Glutamatergic neuron (in vitro differentiated cells): ENCODE results near the gene TBX15. TPM values are rescaled to one million over a fixed set of nuclear protein-coding genes. Genes with fewer than 3 reads are reported as not detected.

Experiments used
- DNase-seq: peaks from one replicate; pipeline ENCODE4 v3.0.0; 2022
- H3K27ac Mint-ChIP-seq: one replicate; pipeline ENCODE4 v1.8.0; 2020; ENCODE audit warnings: mild to moderate bottlenecking, mixed read lengths, inconsistent platforms; ENCODE audit not compliant: unreplicated experiment
- H3K27me3 Mint-ChIP-seq: one replicate; pipeline ENCODE4 v1.8.0; 2020; ENCODE audit warnings: mild to moderate bottlenecking, moderate library complexity, mixed read lengths, inconsistent platforms; ENCODE audit not compliant: unreplicated experiment
- H3K36me3 Mint-ChIP-seq: one replicate; pipeline ENCODE4 v1.8.0; 2020; ENCODE audit warnings: mild to moderate bottlenecking, mixed read lengths, inconsistent platforms; ENCODE audit not compliant: unreplicated experiment
- H3K4me1 Mint-ChIP-seq: one replicate; pipeline ENCODE4 v1.8.0; 2020; ENCODE audit warnings: mild to moderate bottlenecking, low read depth, mixed read lengths, inconsistent platforms; ENCODE audit not compliant: unreplicated experiment
- H3K4me3 Mint-ChIP-seq: one replicate; pipeline ENCODE4 v1.8.0; 2020; ENCODE audit warnings: mild to moderate bottlenecking, mixed read lengths, inconsistent platforms; ENCODE audit not compliant: unreplicated experiment
- H3K9me3 Mint-ChIP-seq: one replicate; pipeline ENCODE4 v1.8.0; 2020; ENCODE audit warnings: mild to moderate bottlenecking, moderate library complexity, mixed read lengths, inconsistent platforms; ENCODE audit not compliant: unreplicated experiment
- CTCF ChIP-seq: fragments of 200-600 bp; sonication (generic); IDR thresholded peaks from one replicate; pipeline ENCODE4 v1.5.0; 2021; ENCODE audit not compliant: partially characterized antibody, unreplicated experiment
- total RNA-seq: library from RNA; stranded (reverse); fragmentation: NEBNext Ultra II Directional; extraction: Animal tissue kit (Norgen Biotek cat#: 25700); gene quantifications from one replicate; pipeline ENCODE4 v1.2.1, GENCODE V29; 2021; ENCODE audit not compliant: unreplicated experiment

The TBX15 gene
- total RNA-seq, 1 donor from 2014 or later, result 0.69 TPM

GRCh38 chr1:118948846-118949245 lies 39.3 kb downstream of the TBX15 start:
- Mint-ChIP-seq H3K27ac (no peak overlapping the region), H3K36me3 (no peaks in the 10 kb centered on the region), H3K4me3 (no peak overlapping the region), H3K4me1 (peaks cover 3% of the 10 kb centered on the region), H3K9me3 (no peaks in the 10 kb centered on the region), H3K27me3 (no peaks in the 10 kb centered on the region)
- TF ChIP-seq CTCF, result no peak
- DNase-seq, result no peak

GRCh38 chr1:118948351-118948750 lies 39.8 kb downstream of the TBX15 start:
- Mint-ChIP-seq H3K4me1 (peaks cover 3% of the 10 kb centered on the region), H3K4me3 (no peak overlapping the region), H3K27me3 (no peaks in the 10 kb centered on the region), H3K36me3 (no peaks in the 10 kb centered on the region), H3K9me3 (no peaks in the 10 kb centered on the region), H3K27ac (no peak overlapping the region)
- DNase-seq, result no peak
- no peak for TF ChIP-seq CTCF

- no peak overlapping the region for H3K27ac Mint-ChIP-seq
- peaks cover 3% of the 10 kb centered on the region for H3K4me1 Mint-ChIP-seq
- no peak for TF ChIP-seq CTCF
- no peak overlapping the region for H3K4me3 Mint-ChIP-seq
- no peaks in the 10 kb centered on the region for H3K9me3 Mint-ChIP-seq
- no peaks in the 10 kb centered on the region for H3K27me3 Mint-ChIP-seq
- no peak for DNase-seq
- no peaks in the 10 kb centered on the region for H3K36me3 Mint-ChIP-seq
Observed at GRCh38 chr1:118947790-118948189, 40.4 kb downstream of the TBX15 start.

GRCh38 chr1:118947003-118947765 lies 41.0 kb downstream of the TBX15 start:
- Mint-ChIP-seq H3K27ac (no peak overlapping the region), H3K4me3 (no peak overlapping the region), H3K27me3 (no peaks in the 10 kb centered on the region), H3K36me3 (no peaks in the 10 kb centered on the region), H3K9me3 (no peaks in the 10 kb centered on the region), H3K4me1 (peaks cover 3% of the 10 kb centered on the region)
- no peak for TF ChIP-seq CTCF
- no peak for DNase-seq

- DNase-seq, result no peak
- Mint-ChIP-seq H3K9me3 (peaks cover 3% of the 10 kb centered on the region), H3K4me1 (peaks cover 3% of the 10 kb centered on the region), H3K27me3 (no peaks in the 10 kb centered on the region), H3K36me3 (no peaks in the 10 kb centered on the region), H3K27ac (no peak overlapping the region), H3K4me3 (no peak overlapping the region)
- TF ChIP-seq CTCF, result no peak
Observed at GRCh38 chr1:118945489-118945888, 42.7 kb downstream of the TBX15 start.
